ENCODE measurements around the gene VAT1L.
A peak's percentile ranks its signal among the peaks of the same experiment; 100 is the strongest.
"Not testable (repeated sequence)": the region's sequence is repeated elsewhere in the genome, so short reads cannot be mapped to it uniquely, and the experiment has no call there.

Gene VAT1L

GRCh38 chr16:77955127-77955526 lies 166.8 kb downstream of the VAT1L start:
- no peak for DNase-seq (ENCODE audit: low read depth)

- no peak for DNase-seq (ENCODE audit: low read depth)
These were observed 167.9 kb downstream of the VAT1L start for GRCh38 chr16:77956231-77956630.

- DNase-seq (ENCODE audit: low read depth) = no peak
These were observed 172.4 kb downstream of the VAT1L start for GRCh38 chr16:77960766-77961165.

- DNase-seq (ENCODE audit: low read depth) = peak; percentile 44
These were observed 173.4 kb downstream of the VAT1L start for GRCh38 chr16:77961814-77962213.

GRCh38 chr16:77962689-77963088 lies 174.3 kb downstream of the VAT1L start:
- DNase-seq (ENCODE audit: low read depth) = no peak

GRCh38 chr16:77963185-77964044 lies 175.1 kb downstream of the VAT1L start:
- DNase-seq (ENCODE audit: low read depth) = peak; percentile 13

- no peak for DNase-seq (ENCODE audit: low read depth)
These were observed 177.0 kb downstream of the VAT1L start for GRCh38 chr16:77965346-77965745.

- no peak for DNase-seq (ENCODE audit: low read depth)
These were observed 178.9 kb downstream of the VAT1L start for GRCh38 chr16:77967054-77967904.

GRCh38 chr16:77969861-77970260 lies 181.5 kb downstream of the VAT1L start:
- no peak for DNase-seq (ENCODE audit: low read depth)

GRCh38 chr16:77970371-77970770 lies 182.0 kb downstream of the VAT1L start:
- DNase-seq (ENCODE audit: low read depth) = no peak

GRCh38 chr16:77971306-77972061 lies 183.1 kb downstream of the VAT1L start:
- DNase-seq (ENCODE audit: low read depth) = peak; percentile 53

GRCh38 chr16:77972062-77972392 lies 183.7 kb downstream of the VAT1L start:
- DNase-seq (ENCODE audit: low read depth) = no peak

GRCh38 chr16:77974883-77975282 lies 186.5 kb downstream of the VAT1L start:
- DNase-seq (ENCODE audit: low read depth) = no peak

- no peak for DNase-seq (ENCODE audit: low read depth)
These were observed 187.6 kb downstream of the VAT1L start for GRCh38 chr16:77975942-77976341.

GRCh38 chr16:77977339-77977738 lies 189.0 kb downstream of the VAT1L start:
- DNase-seq (ENCODE audit: low read depth) = no peak

- DNase-seq (ENCODE audit: low read depth) = no peak
These were observed 196.7 kb downstream of the VAT1L start for GRCh38 chr16:77985111-77985510.

- DNase-seq (ENCODE audit: low read depth) = no peak
These were observed 197.8 kb downstream of the VAT1L start for GRCh38 chr16:77986011-77986740.

- no peak for DNase-seq (ENCODE audit: low read depth)
These were observed 199.4 kb downstream of the VAT1L start for GRCh38 chr16:77987810-77988209.

- no peak for DNase-seq (ENCODE audit: low read depth)
These were observed 201.5 kb downstream of the VAT1L start for GRCh38 chr16:77989846-77990245.

- no peak for DNase-seq (ENCODE audit: low read depth)
These were observed 203.3 kb downstream of the VAT1L start for GRCh38 chr16:77991701-77992100.

GRCh38 chr16:77992381-77992780 lies 204.0 kb downstream of the VAT1L start:
- DNase-seq (ENCODE audit: low read depth) = not testable (repeated sequence)
